Muscle layer of colon (tissue), 2 donors: Measurements from ENCODE around the gene CD3G.

Source experiments
- H3K27ac ChIP-seq: one replicate; pipeline ENCODE4 v1.7.0; 2013; ENCODE audit warnings: low read depth, mild to moderate bottlenecking, low read length, moderate library complexity
- H3K27me3 ChIP-seq, 2 donors: one replicate each; pipeline ENCODE4 v1.7.0; 2013; ENCODE audit warnings: low read length in 2 of 2, mild to moderate bottlenecking in 2 of 2; ENCODE audit not compliant: insufficient read depth in 2 of 2, control insufficient read depth in 1 of 2
- H3K36me3 ChIP-seq: one replicate; pipeline ENCODE4 v1.7.0; 2013; ENCODE audit warnings: mild to moderate bottlenecking, low read length; ENCODE audit not compliant: insufficient read depth
- H3K4me1 ChIP-seq: one replicate; pipeline ENCODE4 v1.7.0; 2013; ENCODE audit warnings: mild to moderate bottlenecking, low read length; ENCODE audit not compliant: insufficient read depth
- H3K4me3 ChIP-seq, 2 donors: one replicate each; pipeline ENCODE4 v1.7.0; 2013; ENCODE audit warnings: low read length in 2 of 2, low read depth in 1 of 2, mild to moderate bottlenecking in 1 of 2, moderate library complexity in 1 of 2
- H3K9ac ChIP-seq: one replicate; pipeline ENCODE4 v1.7.0; 2013; ENCODE audit warnings: low read length
- H3K9me3 ChIP-seq: one replicate; pipeline ENCODE4 v1.7.0; 2013; ENCODE audit warnings: mild to moderate bottlenecking, low read length
- donor health status: abdominal sarcoma.
- donor health status: Adenocarcinoma of cecum.

Gene CD3G

DNA sequence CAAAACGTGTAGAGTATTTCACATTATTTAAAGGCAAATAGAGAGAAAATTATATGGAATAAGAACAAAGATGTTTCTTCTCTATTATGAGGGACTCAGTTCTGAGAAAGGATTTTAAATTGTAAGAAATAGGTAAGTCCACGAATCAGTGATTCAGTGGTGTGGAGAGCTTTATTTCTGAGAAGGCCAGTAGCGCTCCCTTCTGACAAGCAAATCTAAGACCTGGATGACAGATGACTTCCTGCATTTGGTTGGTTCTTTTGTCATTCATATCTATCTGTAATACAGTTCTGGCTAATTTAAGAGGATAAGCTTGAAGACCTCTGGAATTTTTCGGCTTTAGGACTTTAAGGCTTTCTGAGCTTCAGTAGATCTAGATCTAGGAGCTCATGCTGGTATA lies 32.6 kb upstream of the CD3G start:
- no peak overlapping the region for H3K27ac ChIP-seq
- no peaks in the 10 kb centered on the region for H3K4me1 ChIP-seq
- no peaks in the 10 kb centered on the region for H3K36me3 ChIP-seq
- no peaks in the 10 kb centered on the region for H3K9me3 ChIP-seq
- H3K9ac ChIP-seq: no peak overlapping the region
- no peak overlapping the region for H3K4me3 ChIP-seq
- peaks cover 7 to 8% of the 10 kb centered on the region in 2 donors for H3K27me3 ChIP-seq

DNA sequence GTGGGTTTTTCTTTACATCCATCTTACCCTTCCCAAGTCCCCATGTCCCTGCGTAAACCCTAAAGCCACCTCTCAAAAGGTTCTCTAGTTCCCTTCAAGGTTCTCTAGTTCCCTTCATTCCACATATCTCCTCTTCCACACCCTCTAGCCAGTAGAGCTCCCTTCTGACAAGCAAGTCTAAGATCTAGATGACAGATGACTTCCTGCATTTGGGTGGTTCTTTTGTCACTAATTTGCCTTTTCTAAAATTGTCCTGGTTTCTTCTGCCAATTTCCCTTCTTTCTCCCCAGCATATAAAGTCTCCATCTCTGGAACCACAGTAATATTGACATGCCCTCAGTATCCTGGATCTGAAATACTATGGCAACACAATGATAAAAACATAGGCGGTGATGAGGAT lies 31.8 kb upstream of the CD3G start:
- no peaks in the 10 kb centered on the region for H3K9me3 ChIP-seq
- H3K4me1 ChIP-seq: no peaks in the 10 kb centered on the region
- peaks cover 7 to 8% of the 10 kb centered on the region in 2 donors for H3K27me3 ChIP-seq
- H3K36me3 ChIP-seq: no peaks in the 10 kb centered on the region
- no peak overlapping the region for H3K9ac ChIP-seq
- H3K27ac ChIP-seq: no peak overlapping the region
- no peak overlapping the region for H3K4me3 ChIP-seq

DNA sequence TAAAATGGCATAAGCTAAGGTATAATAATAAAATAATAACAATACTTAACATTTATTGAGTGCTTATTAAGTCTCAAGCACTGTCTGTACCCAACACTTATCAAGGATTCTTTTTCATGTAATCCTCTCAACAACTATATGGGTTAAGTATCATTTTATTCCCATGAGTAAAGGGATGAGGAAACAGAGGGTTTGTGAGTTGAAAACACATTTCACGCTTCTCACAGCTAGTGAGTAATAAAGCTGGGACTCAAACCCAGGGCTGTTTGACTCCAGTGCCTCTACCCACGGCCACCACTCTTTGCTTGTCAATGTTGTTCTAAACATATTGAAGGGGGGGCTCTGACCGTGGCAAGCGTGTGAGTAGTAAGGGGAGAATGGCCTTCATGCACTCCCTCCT lies 30.9 kb upstream of the CD3G start:
- H3K9me3 ChIP-seq: no peaks in the 10 kb centered on the region
- no peak overlapping the region for H3K4me3 ChIP-seq
- H3K27ac ChIP-seq: no peak overlapping the region
- H3K9ac ChIP-seq: no peak overlapping the region
- no peaks in the 10 kb centered on the region for H3K4me1 ChIP-seq
- peaks cover 7 to 8% of the 10 kb centered on the region in 2 donors for H3K27me3 ChIP-seq
- H3K36me3 ChIP-seq: no peaks in the 10 kb centered on the region

DNA sequence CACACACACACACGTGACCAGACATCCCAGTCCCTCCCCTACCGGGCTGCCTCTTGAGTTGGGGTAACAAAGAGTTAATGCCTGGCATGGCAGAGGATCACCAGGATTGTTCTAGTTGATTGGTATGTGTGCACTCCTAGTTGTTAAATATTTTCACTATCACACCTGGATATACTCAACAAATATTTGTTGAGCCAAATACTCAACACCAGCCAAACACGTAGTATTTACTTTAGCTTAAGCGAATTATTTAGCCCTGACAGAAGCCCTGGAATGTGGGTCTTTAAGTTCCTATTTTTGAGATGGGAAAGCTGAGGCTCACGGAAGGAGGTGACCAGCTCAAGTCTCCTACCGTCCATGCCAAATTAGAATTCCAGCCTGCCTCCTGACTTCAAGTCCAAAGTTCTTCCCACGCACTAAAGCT lies 29.1 kb upstream of the CD3G start:
- H3K27ac ChIP-seq: no peak overlapping the region
- H3K9ac ChIP-seq: no peak overlapping the region
- no peaks in the 10 kb centered on the region for H3K36me3 ChIP-seq
- H3K4me3 ChIP-seq: no peak overlapping the region
- H3K27me3 ChIP-seq: peaks cover 7 to 8% of the 10 kb centered on the region in 2 donors
- no peaks in the 10 kb centered on the region for H3K9me3 ChIP-seq
- H3K4me1 ChIP-seq: no peaks in the 10 kb centered on the region

DNA sequence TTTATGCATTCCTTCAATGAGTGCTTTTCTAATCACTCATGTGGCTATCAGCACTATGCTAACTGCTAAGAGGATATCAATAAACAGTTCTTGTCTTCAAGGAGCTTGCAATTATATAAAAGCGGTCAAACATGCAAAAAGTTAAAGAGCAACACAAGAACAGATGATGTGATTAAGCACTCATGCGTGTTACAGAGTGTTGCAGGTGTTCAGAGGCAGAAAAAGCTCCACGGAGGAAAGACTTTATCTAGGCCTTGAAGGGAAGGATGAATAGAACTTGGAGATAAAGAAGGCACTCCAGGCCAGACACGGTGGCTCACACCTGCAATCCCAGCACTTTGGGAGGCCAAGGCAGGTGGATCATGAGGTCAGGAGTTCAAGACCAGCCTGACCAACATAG lies 26.0 kb upstream of the CD3G start:
- Histone ChIP-seq H3K9me3 (no peaks in the 10 kb centered on the region), H3K36me3 (no peaks in the 10 kb centered on the region), H3K4me1 (no peaks in the 10 kb centered on the region), H3K27me3 (peaks cover 7 to 8% of the 10 kb centered on the region in 2 donors), H3K9ac (no peak overlapping the region), H3K27ac (no peak overlapping the region), H3K4me3 (no peak overlapping the region)

DNA sequence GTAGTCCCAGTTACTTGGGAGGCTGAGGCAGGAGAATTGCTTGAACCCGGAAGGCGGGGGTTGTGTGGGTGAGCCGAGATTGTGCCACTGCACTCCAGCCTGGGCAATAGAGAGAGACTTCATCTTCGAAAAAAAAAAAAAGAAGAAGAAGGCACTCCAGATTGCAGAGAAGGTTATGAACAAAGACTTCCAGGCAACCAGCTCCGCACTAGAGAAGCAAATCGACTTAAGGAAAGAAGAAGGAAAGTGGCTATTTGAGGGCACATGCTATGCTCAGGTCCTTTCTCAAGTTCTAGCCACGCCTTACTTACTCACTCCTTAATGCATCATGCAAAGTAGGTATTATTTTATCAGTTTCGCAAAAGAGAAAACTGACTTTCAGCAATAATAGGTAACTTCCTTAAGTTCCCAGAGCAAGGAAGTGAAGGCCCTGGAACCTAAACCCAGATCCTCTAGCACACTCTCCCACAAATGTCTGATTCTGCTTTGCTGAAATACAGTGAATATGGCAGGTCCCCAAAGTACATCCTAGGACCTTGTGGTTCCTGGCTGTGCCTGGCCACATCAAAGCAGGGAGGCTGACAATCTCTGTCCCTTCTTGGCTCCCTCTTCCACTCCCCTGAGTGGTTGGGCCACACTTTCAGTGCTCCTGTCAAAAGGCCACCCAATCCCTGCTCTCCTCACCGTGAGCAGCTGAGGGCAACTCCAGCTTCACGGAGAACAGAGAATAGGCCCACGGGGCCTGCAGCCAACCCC lies 25.4 kb upstream of the CD3G start:
- H3K27me3 ChIP-seq: peaks cover 3 to 8% of the 10 kb centered on the region in 2 donors
- no peaks in the 10 kb centered on the region for H3K9me3 ChIP-seq
- no peak overlapping the region for H3K27ac ChIP-seq
- no peaks in the 10 kb centered on the region for H3K36me3 ChIP-seq
- no peaks in the 10 kb centered on the region for H3K4me1 ChIP-seq
- H3K9ac ChIP-seq: no peak overlapping the region
- H3K4me3 ChIP-seq: no peak overlapping the region

DNA sequence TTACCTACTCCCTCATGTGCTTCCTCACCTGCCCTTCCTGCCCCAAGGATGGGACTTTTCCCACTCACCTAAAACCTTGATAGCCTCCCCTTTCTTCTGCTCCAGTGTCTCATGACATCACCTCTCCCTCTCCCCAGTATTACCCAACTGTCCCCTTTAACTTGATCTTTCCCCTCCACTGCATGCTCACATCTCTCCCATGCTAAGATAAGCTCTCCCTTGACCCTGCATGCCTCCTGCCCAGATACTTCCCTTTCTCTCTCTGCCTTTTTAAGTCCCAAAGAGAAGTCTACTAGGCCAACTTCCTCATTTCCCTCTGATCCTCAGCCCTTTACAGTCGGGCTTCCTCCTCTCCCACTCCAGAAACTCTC lies 24.8 kb upstream of the CD3G start:
- H3K9me3 ChIP-seq: no peaks in the 10 kb centered on the region
- H3K9ac ChIP-seq: no peak overlapping the region
- H3K4me1 ChIP-seq: no peaks in the 10 kb centered on the region
- H3K27me3 ChIP-seq: peaks cover 0 to 6% of the 10 kb centered on the region in 2 donors
- H3K36me3 ChIP-seq: no peaks in the 10 kb centered on the region
- no peak overlapping the region for H3K27ac ChIP-seq
- H3K4me3 ChIP-seq: no peak overlapping the region

DNA sequence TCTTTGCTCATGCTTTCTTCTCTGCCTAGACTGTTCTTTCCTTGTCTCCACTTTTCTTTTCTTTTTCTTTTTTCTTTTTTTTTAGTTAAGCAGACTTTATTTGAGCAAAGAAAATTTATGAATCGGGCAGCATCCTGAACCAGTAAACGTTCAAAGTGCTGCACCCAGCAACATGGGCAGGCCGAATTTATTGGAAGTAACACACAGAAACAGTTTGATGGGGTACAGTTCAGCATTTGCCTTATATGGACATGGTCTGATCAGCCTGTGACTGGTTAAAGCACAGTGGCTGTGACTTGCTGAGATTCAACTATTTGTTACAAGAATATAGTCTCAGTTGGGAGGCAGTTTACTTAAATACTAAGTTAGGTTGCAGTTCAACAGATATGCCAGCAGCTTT lies 23.6 kb upstream of the CD3G start:
- Histone ChIP-seq H3K9ac (no peak overlapping the region), H3K27ac (no peak overlapping the region), H3K4me1 (no peaks in the 10 kb centered on the region), H3K9me3 (no peaks in the 10 kb centered on the region), H3K4me3 (no peak overlapping the region), H3K36me3 (no peaks in the 10 kb centered on the region), H3K27me3 (no peaks in the 10 kb centered on the region)

DNA sequence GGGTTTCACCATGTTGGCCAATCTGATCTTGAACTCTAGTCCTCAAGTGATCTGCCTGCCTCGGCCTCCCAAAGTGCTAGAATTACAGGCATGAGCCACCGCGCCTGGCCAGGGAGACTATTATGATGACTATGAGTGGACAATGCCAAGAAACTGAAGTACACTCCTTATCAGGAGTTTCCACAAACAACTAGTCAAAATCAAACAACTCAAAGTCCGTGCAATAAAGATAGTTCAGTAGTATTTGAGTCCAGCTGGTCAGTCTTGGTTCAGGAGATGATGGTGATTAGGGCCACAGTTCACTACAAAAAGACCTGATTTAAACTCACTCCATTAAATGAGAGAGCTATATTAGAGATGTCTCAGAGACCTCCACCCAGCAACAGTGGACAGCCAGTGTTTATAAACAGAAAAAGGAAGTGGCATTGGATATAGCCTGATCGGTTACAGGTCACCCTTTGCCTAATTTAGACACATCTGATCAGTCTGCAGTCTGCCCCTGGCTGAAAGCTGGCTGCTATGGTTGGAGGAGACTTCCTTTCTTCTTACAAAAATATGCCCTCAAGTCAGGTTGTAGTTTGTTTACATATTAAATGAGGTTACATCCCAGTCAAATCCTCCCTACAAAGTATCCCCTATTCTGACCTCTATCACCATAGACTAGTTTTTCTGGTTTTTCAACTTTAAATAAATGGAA lies 22.6 kb upstream of the CD3G start:
- Histone ChIP-seq H3K4me3 (no peak overlapping the region), H3K9ac (no peak overlapping the region), H3K36me3 (no peaks in the 10 kb centered on the region), H3K9me3 (no peaks in the 10 kb centered on the region), H3K4me1 (no peaks in the 10 kb centered on the region), H3K27me3 (no peaks in the 10 kb centered on the region), H3K27ac (no peak overlapping the region)

DNA sequence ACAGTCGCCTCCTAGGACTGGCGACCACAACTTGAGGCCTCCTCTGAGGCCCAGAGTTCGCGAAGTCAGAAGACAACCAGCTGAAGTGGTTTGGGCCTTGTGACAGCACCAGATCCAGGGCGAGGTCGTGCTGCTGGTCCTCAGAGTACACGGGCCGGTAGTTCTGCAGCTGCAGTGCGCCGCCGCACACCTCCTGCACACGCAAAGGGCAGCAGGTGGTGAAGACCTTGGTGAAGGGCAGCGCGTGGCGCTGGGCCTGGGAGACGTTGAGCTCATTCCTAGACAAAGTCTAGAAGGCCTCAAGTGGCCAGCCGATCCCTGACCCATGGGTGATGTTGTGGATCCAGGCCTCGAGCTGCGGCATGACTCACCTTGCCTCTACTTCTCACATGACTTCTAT lies 21.4 kb upstream of the CD3G start:
- no peak overlapping the region for H3K27ac ChIP-seq
- no peak overlapping the region for H3K9ac ChIP-seq
- no peaks in the 10 kb centered on the region for H3K9me3 ChIP-seq
- no peaks in the 10 kb centered on the region for H3K27me3 ChIP-seq
- no peaks in the 10 kb centered on the region for H3K36me3 ChIP-seq
- no peak overlapping the region for H3K4me3 ChIP-seq
- no peaks in the 10 kb centered on the region for H3K4me1 ChIP-seq

DNA sequence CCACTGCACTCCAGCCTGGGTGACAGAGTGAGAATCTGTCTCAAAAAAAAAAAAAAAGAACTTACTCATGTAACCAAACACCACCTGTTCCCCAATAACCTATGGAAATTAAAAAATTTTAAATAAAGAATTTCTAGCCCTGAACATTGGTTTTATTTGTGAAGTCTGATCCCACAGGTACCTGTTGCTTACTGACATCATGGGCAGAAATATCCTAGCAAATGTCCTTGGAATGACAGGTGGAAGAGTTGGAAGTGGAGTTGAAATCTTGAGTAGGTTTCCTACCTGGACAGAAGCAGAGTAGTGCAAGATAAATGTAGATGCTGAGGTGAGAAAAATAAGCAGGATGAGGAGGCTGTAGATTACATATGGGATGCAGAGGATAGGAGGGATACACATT lies 18.9 kb upstream of the CD3G start:
- H3K36me3 ChIP-seq: no peaks in the 10 kb centered on the region
- no peak overlapping the region for H3K9ac ChIP-seq
- no peak overlapping the region for H3K27ac ChIP-seq
- H3K9me3 ChIP-seq: no peaks in the 10 kb centered on the region
- no peaks in the 10 kb centered on the region for H3K27me3 ChIP-seq
- H3K4me1 ChIP-seq: no peaks in the 10 kb centered on the region
- no peak overlapping the region for H3K4me3 ChIP-seq

DNA sequence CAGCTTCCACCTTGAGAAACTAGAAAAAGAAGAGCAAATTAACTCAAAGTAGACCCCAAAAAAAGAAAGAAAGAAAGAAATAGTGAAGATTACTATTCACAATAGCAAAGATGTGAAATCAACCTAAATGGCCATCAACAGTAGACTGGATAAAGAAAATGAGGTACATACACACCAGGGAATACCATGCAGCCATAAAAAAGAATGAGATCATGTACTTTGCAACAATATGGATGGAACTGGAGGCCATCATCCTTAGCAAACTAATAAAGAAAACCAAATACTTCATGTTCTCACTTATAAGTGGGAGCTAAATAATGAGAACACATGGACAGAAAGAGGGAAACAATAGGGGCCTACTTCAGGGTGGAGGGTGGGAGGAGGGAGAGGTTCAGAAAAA lies 15.4 kb upstream of the CD3G start:
- Histone ChIP-seq H3K36me3 (no peaks in the 10 kb centered on the region), H3K27ac (no peak overlapping the region), H3K4me1 (no peaks in the 10 kb centered on the region), H3K9me3 (no peaks in the 10 kb centered on the region), H3K27me3 (no peaks in the 10 kb centered on the region), H3K9ac (no peak overlapping the region), H3K4me3 (no peak overlapping the region)
